ENCODE data around the gene AGTRAP. TPM values are rescaled to one million over a fixed set of nuclear protein-coding genes. Genes with fewer than 3 reads are reported as not detected.
A peak's percentile ranks its signal among the peaks of the same experiment; 100 is the strongest.

AGTRAP gene
- total and polyA plus RNA-seq, 4 donors = 22.2 to 61.2 (median 36.9) TPM

- H3K4me1 ChIP-seq (ENCODE audit: control insufficient read depth in 1 of 2, insufficient read depth in 2 of 2, low read length in 2 of 2) = peaks cover 0 to 5% of the 10 kb centered on the region in 2 donors
- no peak overlapping the region for H3K27ac ChIP-seq (ENCODE audit: low read depth in 1 of 2, low read length in 2 of 2)
- intact Hi-C loops (cut with DNase I) = no loop called here
- 85 to 89% methylated on average over 19 of the region's 19 CpGs for WGBS, 2 donors
- DNase-seq (peak in 1 of 2 donors; percentile 59), ATAC-seq (ENCODE audit: low FRiP score) (no peak)
- peaks cover 0 to 7% of the 10 kb centered on the region in 2 donors for H3K36me3 ChIP-seq (ENCODE audit: control insufficient read depth in 1 of 2, insufficient read depth in 2 of 2, low read length in 1 of 2)
- no peaks in the 10 kb centered on the region for H3K9me3 ChIP-seq (ENCODE audit: control insufficient read depth, low read length)
- no peaks in the 10 kb centered on the region for H3K27me3 ChIP-seq (ENCODE audit: control insufficient read depth in 1 of 2, insufficient read depth in 2 of 2, low read length in 1 of 2)
- H3K4me3 ChIP-seq (ENCODE audit: low read length in 2 of 2) = no peak overlapping the region
Observed at GRCh38 chr1:11794446-11795237, 58.7 kb downstream of the AGTRAP start.

- Histone ChIP-seq H3K36me3 (ENCODE audit: control insufficient read depth in 1 of 2, insufficient read depth in 2 of 2, low read length in 1 of 2) (peaks cover 0 to 7% of the 10 kb centered on the region in 2 donors), H3K4me3 (ENCODE audit: low read length in 2 of 2) (no peak overlapping the region), H3K27me3 (ENCODE audit: control insufficient read depth in 1 of 2, insufficient read depth in 2 of 2, low read length in 1 of 2) (no peaks in the 10 kb centered on the region), H3K27ac (ENCODE audit: low read depth in 1 of 2, low read length in 2 of 2) (no peak overlapping the region), H3K9me3 (ENCODE audit: control insufficient read depth, low read length) (no peaks in the 10 kb centered on the region), H3K4me1 (ENCODE audit: control insufficient read depth in 1 of 2, insufficient read depth in 2 of 2, low read length in 2 of 2) (peaks cover 0 to 5% of the 10 kb centered on the region in 2 donors)
- DNase-seq = peak in 1 of 2 donors; percentile 33
- intact Hi-C loops (cut with DNase I) = no loop called here
- WGBS, 2 donors = 87 to 89% methylated on average over 14 of the region's 14 CpGs
- no peak for ATAC-seq (ENCODE audit: low FRiP score)
Observed at GRCh38 chr1:11795238-11795890, 59.4 kb downstream of the AGTRAP start.

- no peaks in the 10 kb centered on the region for H3K27me3 ChIP-seq (ENCODE audit: control insufficient read depth in 1 of 2, insufficient read depth in 2 of 2, low read length in 1 of 2)
- peak in 1 of 2 donors; percentile 76 for DNase-seq
- ATAC-seq (ENCODE audit: low FRiP score) = no peak
- no peak overlapping the region for H3K4me3 ChIP-seq (ENCODE audit: low read length in 2 of 2)
- H3K9me3 ChIP-seq (ENCODE audit: control insufficient read depth, low read length) = no peaks in the 10 kb centered on the region
- intact Hi-C loops (cut with DNase I) = no loop called here
- H3K27ac ChIP-seq (ENCODE audit: low read depth in 1 of 2, low read length in 2 of 2) = peak overlapping the region in 1 of 2 donors; percentile 24
- H3K4me1 ChIP-seq (ENCODE audit: control insufficient read depth in 1 of 2, insufficient read depth in 2 of 2, low read length in 2 of 2) = peaks cover 0 to 5% of the 10 kb centered on the region in 2 donors
- H3K36me3 ChIP-seq (ENCODE audit: control insufficient read depth in 1 of 2, insufficient read depth in 2 of 2, low read length in 1 of 2) = peaks cover 0 to 7% of the 10 kb centered on the region in 2 donors
- WGBS, 2 donors = 92 to 93% methylated on average over 15 of the region's 15 CpGs
Observed at GRCh38 chr1:11796036-11796828, 60.3 kb downstream of the AGTRAP start.

- no peak overlapping the region for H3K4me3 ChIP-seq (ENCODE audit: low read length in 2 of 2)
- intact Hi-C loops (cut with DNase I) = no loop called here
- H3K9me3 ChIP-seq (ENCODE audit: control insufficient read depth, low read length) = no peaks in the 10 kb centered on the region
- peak; percentile 89 for DNase-seq
- H3K4me1 ChIP-seq (ENCODE audit: control insufficient read depth in 1 of 2, insufficient read depth in 2 of 2, low read length in 2 of 2) = peaks cover 0 to 5% of the 10 kb centered on the region in 2 donors
- peak; percentile 87 for ATAC-seq (ENCODE audit: low FRiP score)
- H3K27me3 ChIP-seq (ENCODE audit: control insufficient read depth in 1 of 2, insufficient read depth in 2 of 2, low read length in 1 of 2) = no peaks in the 10 kb centered on the region
- peaks cover 0 to 7% of the 10 kb centered on the region in 2 donors for H3K36me3 ChIP-seq (ENCODE audit: control insufficient read depth in 1 of 2, insufficient read depth in 2 of 2, low read length in 1 of 2)
- H3K27ac ChIP-seq (ENCODE audit: low read depth in 1 of 2, low read length in 2 of 2) = peak overlapping the region; percentile 53 to 82
- WGBS, 2 donors = 19 to 22% methylated on average over 6 of the region's 6 CpGs
Observed at GRCh38 chr1:11797525-11798216, 61.7 kb downstream of the AGTRAP start.

- 97 to 98% methylated on average over 5 of the region's 5 CpGs for WGBS, 2 donors
Observed at GRCh38 chr1:11799099-11799498, 63.2 kb downstream of the AGTRAP start.

GRCh38 chr1:11799896-11800295 is 64.0 kb downstream of the AGTRAP start:
- Histone ChIP-seq H3K9me3 (ENCODE audit: control insufficient read depth, low read length) (no peaks in the 10 kb centered on the region), H3K27me3 (ENCODE audit: control insufficient read depth in 1 of 2, insufficient read depth in 2 of 2, low read length in 1 of 2) (no peaks in the 10 kb centered on the region), H3K27ac (ENCODE audit: low read depth in 1 of 2, low read length in 2 of 2) (no peak overlapping the region), H3K4me3 (ENCODE audit: low read length in 2 of 2) (no peak overlapping the region), H3K36me3 (ENCODE audit: control insufficient read depth in 1 of 2, insufficient read depth in 2 of 2, low read length in 1 of 2) (peaks cover 0 to 2% of the 10 kb centered on the region in 2 donors), H3K4me1 (ENCODE audit: control insufficient read depth in 1 of 2, insufficient read depth in 2 of 2, low read length in 2 of 2) (peaks cover 0 to 8% of the 10 kb centered on the region in 2 donors)
- DNase-seq (peak in 1 of 2 donors; percentile 59), ATAC-seq (ENCODE audit: low FRiP score) (no peak)
- intact Hi-C loops (cut with DNase I) = loop anchor here in 1 of 2 donors (5.0 kb wide), 1 partner anchor 63 kb away; the partner anchor contains the start of gene AGTRAP
- WGBS, 2 donors = 96 to 98% methylated on average over 9 of the region's 9 CpGs

More at GRCh38 chr1:11799099-11799498, 63.2 kb downstream of the AGTRAP start:
- no peak overlapping the region for H3K4me3 ChIP-seq (ENCODE audit: low read length in 2 of 2)
- no peaks in the 10 kb centered on the region for H3K27me3 ChIP-seq (ENCODE audit: control insufficient read depth in 1 of 2, insufficient read depth in 2 of 2, low read length in 1 of 2)
- no peak overlapping the region for H3K27ac ChIP-seq (ENCODE audit: low read depth in 1 of 2, low read length in 2 of 2)
- H3K36me3 ChIP-seq (ENCODE audit: control insufficient read depth in 1 of 2, insufficient read depth in 2 of 2, low read length in 1 of 2) = peaks cover 0 to 2% of the 10 kb centered on the region in 2 donors
- intact Hi-C loops (cut with DNase I) = no loop called here
- no peaks in the 10 kb centered on the region for H3K9me3 ChIP-seq (ENCODE audit: control insufficient read depth, low read length)
- peaks cover 0 to 5% of the 10 kb centered on the region in 2 donors for H3K4me1 ChIP-seq (ENCODE audit: control insufficient read depth in 1 of 2, insufficient read depth in 2 of 2, low read length in 2 of 2)
- DNase-seq (peak in 1 of 2 donors; percentile 39), ATAC-seq (ENCODE audit: low FRiP score) (no peak)

GRCh38 chr1:11800391-11800755 is 64.4 kb downstream of the AGTRAP start:
- peaks cover 0 to 8% of the 10 kb centered on the region in 2 donors for H3K4me1 ChIP-seq (ENCODE audit: control insufficient read depth in 1 of 2, insufficient read depth in 2 of 2, low read length in 2 of 2)

More at GRCh38 chr1:11800391-11800755, 64.4 kb downstream of the AGTRAP start:
- 89 to 96% methylated on average over 8 of the region's 8 CpGs for WGBS, 2 donors
- H3K9me3 ChIP-seq (ENCODE audit: control insufficient read depth, low read length) = no peaks in the 10 kb centered on the region
- no peaks in the 10 kb centered on the region for H3K36me3 ChIP-seq (ENCODE audit: control insufficient read depth in 1 of 2, insufficient read depth in 2 of 2, low read length in 1 of 2)
- DNase-seq (peak in 1 of 2 donors; percentile 41), ATAC-seq (ENCODE audit: low FRiP score) (no peak)
- H3K4me3 ChIP-seq (ENCODE audit: low read length in 2 of 2) = no peak overlapping the region
- intact Hi-C loops (cut with DNase I) = loop anchor here in 1 of 2 donors (5.0 kb wide), 1 partner anchor 63 kb away; the partner anchor contains the start of gene AGTRAP
- H3K27ac ChIP-seq (ENCODE audit: low read depth in 1 of 2, low read length in 2 of 2) = no peak overlapping the region
- H3K27me3 ChIP-seq (ENCODE audit: control insufficient read depth in 1 of 2, insufficient read depth in 2 of 2, low read length in 1 of 2) = no peaks in the 10 kb centered on the region
